Fibroblast of the aortic adventitia (primary cell): ENCODE data around the gene KIAA0930. TPM values are rescaled to one million over a fixed set of nuclear protein-coding genes. Genes with fewer than 3 reads are reported as not detected.

Experiments
- DNase-seq: peaks from one replicate; pipeline ENCODE4 v3.0.0-alpha.2; 2010; ENCODE audit warnings: low read depth
- H3K4me3 ChIP-seq: 2 replicates; pipeline ENCODE4 v1.5.1; 2011; ENCODE audit warnings: low read depth, mild to moderate bottlenecking, control low read depth, low read length, moderate library complexity
- total RNA-seq: library from RNA; depleted of rRNA; stranded (reverse); fragments of >200 nt; gene quantifications from 2 replicates; pipeline ENCODE4 v1.2.3, GENCODE V29; 2012; ENCODE audit warnings: low replicate concordance
- TF ChIP-seq, protein P1 (sequence below): IDR thresholded peaks from 2 replicates; pipeline ENCODE4 v1.5.1; 2011; ENCODE audit warnings: mild to moderate bottlenecking, low read length, control low read depth, inconsistent platforms; ENCODE audit not compliant: insufficient read depth

KIAA0930 gene
- total RNA-seq, 1 donor = 36.4 TPM

DNA sequence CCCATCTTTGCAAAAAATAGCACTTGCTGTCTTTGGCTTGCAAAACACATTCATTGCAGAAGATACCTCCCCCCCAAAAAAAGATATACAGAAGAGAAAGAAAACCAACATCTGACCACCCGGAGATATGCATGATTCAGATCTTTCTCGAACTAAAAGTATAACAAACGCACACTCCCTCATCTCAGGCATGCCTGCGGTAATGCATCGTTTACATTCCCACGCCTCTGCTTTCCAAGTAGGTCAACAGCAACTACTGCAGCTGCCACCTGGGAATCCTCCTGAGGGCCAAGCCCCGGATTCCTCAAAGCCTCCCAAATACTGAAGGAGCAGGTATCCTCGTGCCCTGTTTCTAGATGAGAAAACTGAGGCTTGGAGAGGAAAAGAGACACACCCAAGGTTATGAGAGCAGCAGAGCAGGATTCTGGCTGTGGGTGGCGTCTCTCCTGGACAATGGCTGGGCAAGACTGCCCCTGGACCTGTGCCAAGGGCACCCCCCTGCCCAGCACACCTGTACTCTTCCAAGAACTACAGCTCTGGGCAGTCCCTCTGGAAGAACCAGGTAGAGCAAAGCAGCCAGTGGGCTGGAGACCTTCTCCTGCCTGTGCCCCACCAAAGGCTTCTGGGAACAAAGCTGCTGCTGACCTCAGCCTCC lies 38.9 kb downstream of the KIAA0930 start:
- TF ChIP-seq, protein P1, sequence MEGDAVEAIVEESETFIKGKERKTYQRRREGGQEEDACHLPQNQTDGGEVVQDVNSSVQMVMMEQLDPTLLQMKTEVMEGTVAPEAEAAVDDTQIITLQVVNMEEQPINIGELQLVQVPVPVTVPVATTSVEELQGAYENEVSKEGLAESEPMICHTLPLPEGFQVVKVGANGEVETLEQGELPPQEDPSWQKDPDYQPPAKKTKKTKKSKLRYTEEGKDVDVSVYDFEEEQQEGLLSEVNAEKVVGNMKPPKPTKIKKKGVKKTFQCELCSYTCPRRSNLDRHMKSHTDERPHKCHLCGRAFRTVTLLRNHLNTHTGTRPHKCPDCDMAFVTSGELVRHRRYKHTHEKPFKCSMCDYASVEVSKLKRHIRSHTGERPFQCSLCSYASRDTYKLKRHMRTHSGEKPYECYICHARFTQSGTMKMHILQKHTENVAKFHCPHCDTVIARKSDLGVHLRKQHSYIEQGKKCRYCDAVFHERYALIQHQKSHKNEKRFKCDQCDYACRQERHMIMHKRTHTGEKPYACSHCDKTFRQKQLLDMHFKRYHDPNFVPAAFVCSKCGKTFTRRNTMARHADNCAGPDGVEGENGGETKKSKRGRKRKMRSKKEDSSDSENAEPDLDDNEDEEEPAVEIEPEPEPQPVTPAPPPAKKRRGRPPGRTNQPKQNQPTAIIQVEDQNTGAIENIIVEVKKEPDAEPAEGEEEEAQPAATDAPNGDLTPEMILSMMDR = no peak
- H3K4me3 ChIP-seq = no peak overlapping the region
- peak; percentile 85 for DNase-seq

DNA sequence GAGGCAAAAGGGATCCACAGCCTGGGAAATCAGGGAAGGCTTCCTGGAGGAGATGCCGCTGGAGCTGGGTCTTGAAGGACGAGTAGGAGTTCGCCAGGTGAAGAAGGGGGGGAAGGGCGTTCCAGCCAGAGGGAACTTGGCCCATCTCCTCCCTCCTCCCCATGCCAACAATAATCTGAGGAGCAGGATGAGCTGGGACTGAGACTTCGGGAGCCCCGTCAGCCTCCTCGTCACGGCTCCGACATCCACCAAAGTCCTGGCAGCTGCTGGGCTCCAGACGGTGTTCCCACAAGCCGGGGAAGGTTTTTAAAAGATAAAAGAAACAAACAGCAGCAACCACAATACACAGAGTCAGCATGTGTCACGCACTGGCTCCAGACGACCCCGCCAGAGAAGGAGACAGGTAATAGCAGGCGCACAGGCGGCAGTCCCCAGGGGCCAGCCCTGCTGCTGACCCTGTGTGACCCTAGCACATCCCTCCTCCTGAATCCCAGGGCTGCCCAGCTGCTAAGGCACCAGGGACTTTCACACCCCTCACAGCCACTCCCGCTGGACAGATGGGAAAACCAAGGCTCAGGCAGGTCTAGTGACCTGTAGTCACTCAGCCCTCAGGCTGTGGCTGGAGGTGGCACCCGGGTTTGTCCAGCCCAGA lies 39.7 kb downstream of the KIAA0930 start:
- H3K4me3 ChIP-seq = no peak overlapping the region
- TF ChIP-seq, protein P1 = no peak
- peak; percentile 68 for DNase-seq

DNA sequence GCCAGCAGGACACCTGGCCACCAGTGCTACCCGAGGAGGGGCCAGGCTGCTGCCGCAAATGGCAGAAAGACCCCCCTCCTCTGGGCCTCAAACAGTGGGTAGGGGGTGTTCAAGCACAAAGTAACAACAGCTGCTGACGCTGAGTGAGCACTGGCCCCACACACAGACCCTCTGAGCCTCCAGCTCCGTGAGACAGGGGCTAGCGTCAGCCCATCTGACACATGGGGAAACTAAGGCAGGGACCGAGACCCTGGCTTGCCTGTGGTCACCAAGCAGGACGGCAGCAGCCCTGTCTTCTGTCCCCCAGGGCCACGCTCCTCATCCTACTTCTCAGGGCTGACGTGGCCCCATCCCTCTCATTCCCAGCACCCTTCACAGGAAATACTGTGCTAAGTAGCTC lies 40.5 kb downstream of the KIAA0930 start:
- TF ChIP-seq, protein P1 = no peak
- DNase-seq = no peak
- H3K4me3 ChIP-seq = no peak overlapping the region

DNA sequence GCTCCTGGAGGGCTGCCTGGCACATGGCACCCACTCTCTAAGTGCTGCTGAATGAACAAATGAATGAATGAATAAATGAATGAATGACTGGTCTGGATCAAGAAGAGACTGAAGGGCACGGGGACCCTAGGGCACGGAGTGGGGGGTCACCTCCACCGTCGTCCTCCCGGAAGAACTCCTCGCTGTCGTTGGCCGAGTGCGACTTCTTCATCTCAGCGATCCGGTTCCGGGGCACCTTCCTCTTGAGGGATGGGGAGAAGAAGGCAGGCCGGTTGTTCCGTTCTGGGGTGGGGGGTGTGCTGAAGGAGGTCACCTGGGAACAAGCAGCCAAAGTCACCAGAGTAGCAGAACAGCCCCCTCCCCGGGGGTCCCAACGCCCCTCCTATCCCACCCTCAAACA lies 41.0 kb downstream of the KIAA0930 start:
- TF ChIP-seq, protein P1 = no peak
- DNase-seq = no peak
- H3K4me3 ChIP-seq = no peak overlapping the region

DNA sequence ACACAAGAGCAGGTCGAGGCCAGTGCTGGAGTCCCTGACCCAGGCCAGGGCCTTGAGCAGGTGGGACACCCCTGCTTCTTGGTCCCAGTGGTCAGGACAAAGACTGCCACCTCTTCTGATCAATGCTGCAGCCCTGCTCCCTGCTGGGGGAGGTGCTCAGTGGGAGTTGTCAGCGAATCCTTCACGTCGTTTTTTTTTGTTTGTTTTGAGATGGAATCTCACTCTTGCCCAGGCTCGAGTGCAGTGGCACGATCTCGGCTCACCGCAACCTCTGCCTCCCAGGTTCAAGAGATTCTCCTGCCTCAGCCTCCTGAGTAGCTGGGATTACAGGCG lies 42.3 kb downstream of the KIAA0930 start:
- DNase-seq = no peak
- TF ChIP-seq, protein P1 = no peak
- no peak overlapping the region for H3K4me3 ChIP-seq

DNA sequence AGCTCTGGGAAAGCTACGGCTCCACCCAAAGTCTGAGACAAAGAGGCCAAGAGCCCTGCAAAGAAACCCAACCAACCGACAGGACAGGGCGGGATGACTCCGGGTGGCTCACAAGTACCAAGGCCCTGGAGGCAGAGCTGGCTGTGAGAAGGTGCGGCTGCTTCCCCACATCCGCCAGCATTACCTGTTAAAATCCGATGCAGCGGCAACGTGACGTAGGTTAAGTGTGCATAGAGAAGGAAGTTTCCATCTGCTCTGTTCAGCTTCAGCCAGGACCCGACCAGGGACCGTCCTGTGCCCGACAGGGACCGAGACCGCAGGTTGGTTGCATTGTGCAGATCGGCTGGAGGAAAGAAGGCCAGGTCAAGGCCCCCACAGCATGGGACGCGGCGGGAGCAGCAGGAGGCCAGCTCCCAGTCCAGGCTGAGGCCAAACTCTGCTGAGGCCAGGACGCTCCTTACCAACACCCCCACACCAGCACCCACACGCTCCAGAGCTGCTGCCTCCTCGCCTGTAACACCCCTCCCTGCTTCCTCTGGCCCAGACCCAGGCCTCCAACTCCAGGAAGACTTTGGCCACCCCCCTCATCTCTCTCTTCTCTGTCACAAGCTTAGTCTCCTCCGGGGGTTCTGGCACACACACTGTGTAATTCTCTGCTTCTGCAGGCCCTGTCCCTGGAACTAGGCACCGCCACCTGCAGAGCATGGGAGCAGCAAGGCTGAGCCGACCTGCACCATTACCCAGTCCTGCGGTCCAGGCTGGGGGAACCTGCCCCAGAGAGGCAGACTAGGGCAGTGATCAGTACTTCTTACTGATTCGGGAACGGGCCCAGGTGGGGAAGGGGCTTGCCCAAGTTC lies 42.9 kb downstream of the KIAA0930 start:
- DNase-seq = no peak
- no peak overlapping the region for H3K4me3 ChIP-seq
- TF ChIP-seq, protein P1 = no peak
